NCI-H2196 (cell line): ENCODE measurements around the gene DCAF16.

Source experiments
- DNase-seq: peaks from one replicate; lab custom pipeline; 2025; ENCODE audit not compliant: unreplicated experiment; lab: John Stamatoyannopoulos, UW

The DCAF16 gene

GRCh38 chr4:17785858-17786257, 24.7 kb downstream of the DCAF16 start:
- DNase-seq = no peak

- no peak for DNase-seq
Observed at GRCh38 chr4:17781300-17782287, 29.0 kb downstream of the DCAF16 start, which contains the start of gene FAM184B. TSS of gene FAM184B (minus strand) at chr4:17781621. CDS start at chr4:17781299, 322 bp downstream.

GRCh38 chr4:17780501-17781299, 29.9 kb downstream of the DCAF16 start:
- peak; percentile 42 for DNase-seq

- no peak for DNase-seq
Observed at GRCh38 chr4:17778431-17778830, 32.1 kb downstream of the DCAF16 start.

- no peak for DNase-seq
Observed at GRCh38 chr4:17773135-17773698, 37.3 kb downstream of the DCAF16 start.

- DNase-seq = peak; percentile 44
Observed at GRCh38 chr4:17771284-17771908, 39.2 kb downstream of the DCAF16 start.

- no peak for DNase-seq
Observed at GRCh38 chr4:17770845-17771244, 39.7 kb downstream of the DCAF16 start.

- DNase-seq = peak; percentile 14
Observed at GRCh38 chr4:17769406-17770174, 41.0 kb downstream of the DCAF16 start.

GRCh38 chr4:17766826-17767458, 43.6 kb downstream of the DCAF16 start:
- DNase-seq = no peak

- no peak for DNase-seq
Observed at GRCh38 chr4:17765514-17766286, 44.9 kb downstream of the DCAF16 start.

GRCh38 chr4:17763931-17764330, 46.6 kb downstream of the DCAF16 start:
- DNase-seq = no peak

GRCh38 chr4:17763416-17763815, 47.1 kb downstream of the DCAF16 start:
- no peak for DNase-seq

- DNase-seq = peak; percentile 15
Observed at GRCh38 chr4:17762726-17763125, 47.8 kb downstream of the DCAF16 start.

- no peak for DNase-seq
Observed at GRCh38 chr4:17761062-17761461, 49.5 kb downstream of the DCAF16 start.

- no peak for DNase-seq
Observed at GRCh38 chr4:17760626-17761025, 49.9 kb downstream of the DCAF16 start.

GRCh38 chr4:17758485-17758884, 52.1 kb downstream of the DCAF16 start:
- DNase-seq = no peak

GRCh38 chr4:17757621-17758020, 52.9 kb downstream of the DCAF16 start:
- no peak for DNase-seq

GRCh38 chr4:17753646-17754045, 56.9 kb downstream of the DCAF16 start:
- DNase-seq = no peak
